Vagina (tissue), 2 donors: ENCODE data around the gene PGAM1. TPM values are rescaled to one million over a fixed set of nuclear protein-coding genes. Genes with fewer than 3 reads are reported as not detected.

ENCODE experiments used
- DNase-seq, 2 donors: peaks; one replicate each; pipeline ENCODE4 v3.0.0-alpha.2; 2017; ENCODE audit errors: extremely low spot score in 2 of 2
- H3K27ac ChIP-seq: fragments of 200-600 bp; sonication (generic); one replicate; pipeline ENCODE4 v1.5.1; 2019
- H3K27me3 ChIP-seq: fragments of 200-600 bp; sonication (generic); one replicate; pipeline ENCODE4 v1.5.1; 2019
- H3K36me3 ChIP-seq, 2 donors: fragments of 200-600 bp; sonication (generic); one replicate each; pipeline ENCODE4 v1.5.1; 2017 to 2019
- H3K4me1 ChIP-seq: fragments of 200-600 bp; sonication (generic); one replicate; pipeline ENCODE4 v1.5.1; 2019
- H3K4me3 ChIP-seq, 2 donors: fragments of 200-600 bp; sonication (generic); 1 replicate in 1 of 2; 2 replicates in 1 of 2; pipeline ENCODE4 v1.5.1; 2016 to 2019
- H3K9me3 ChIP-seq: fragments of 200-600 bp; sonication (generic); one replicate; pipeline ENCODE4 v1.5.1; 2019
- CTCF ChIP-seq, 3 experiments: fragments of 450-650 bp in 2 of 3; fragments of 200-600 bp in 1 of 3; sonication (generic) in 1 of 3; IDR thresholded peaks; one replicate each; pipeline ENCODE4 v1.5.1; 2017 to 2019; ENCODE audit warnings: antibody characterized with exemption in 3 of 3, mild to moderate bottlenecking in 2 of 3, moderate library complexity in 2 of 3
- POLR2A ChIP-seq, 2 donors: fragments of 450-650 bp; IDR thresholded peaks; one replicate each; pipeline ENCODE4 v1.6.1; 2017; ENCODE audit warnings: antibody characterized with exemption in 2 of 2, mild to moderate bottlenecking in 2 of 2, moderate library complexity in 2 of 2
- POLR2AphosphoS5 ChIP-seq, 2 donors: sonication (generic); formaldehyde crosslinking; IDR thresholded peaks; one replicate each; pipeline ENCODE4 v1.9.0; 2017; ENCODE audit warnings: antibody characterized with exemption in 2 of 2, mild to moderate bottlenecking in 2 of 2, low read depth in 1 of 2; ENCODE audit not compliant: insufficient read depth in 1 of 2
- intact Hi-C: fragments of 100-400 bp; cut with DNase I; formaldehyde crosslinking; loops from one replicate; pipeline ENCODE4 v1.15.1; 2023
- total RNA-seq: library from RNA; depleted of rRNA; stranded (reverse); fragments of >200 nt; gene quantifications from one replicate; pipeline ENCODE4 v1.2.3, GENCODE V29; 2016

The PGAM1 gene
- total RNA-seq, 1 donor from 2014 or later, result 224 TPM

GRCh38 chr10:97388152-97388551, 37.8 kb upstream of the PGAM1 start:
- TF ChIP-seq POLR2A (IDR thresholded peaks at IDR 0.05) (no peak), POLR2AphosphoS5 (IDR thresholded peaks at IDR 0.05; ENCODE audit: insufficient read depth in 1 of 2, low read depth in 1 of 2) (no peak), CTCF (IDR thresholded peaks at IDR 0.05) (no peak)
- H3K36me3 ChIP-seq, result peaks cover 0 to 35% of the 10 kb centered on the region in 2 donors
- intact Hi-C loops, result no loop called here

GRCh38 chr10:97390091-97390490, 35.9 kb upstream of the PGAM1 start:
- intact Hi-C loops, result no loop called here
- Histone ChIP-seq H3K9me3 (no peaks in the 10 kb centered on the region), H3K4me3 (no peak overlapping the region), H3K4me1 (no peaks in the 10 kb centered on the region), H3K27ac (no peak overlapping the region), H3K27me3 (no peaks in the 10 kb centered on the region), H3K36me3 (peaks cover 0 to 51% of the 10 kb centered on the region in 2 donors)
- DNase-seq, result no peak
- no peak for TF ChIP-seq POLR2AphosphoS5 (IDR thresholded peaks at IDR 0.05; ENCODE audit: insufficient read depth in 1 of 2, low read depth in 1 of 2)

More at GRCh38 chr10:97388152-97388551, 37.8 kb upstream of the PGAM1 start:
- Histone ChIP-seq H3K27me3 (no peaks in the 10 kb centered on the region), H3K27ac (no peak overlapping the region), H3K9me3 (no peaks in the 10 kb centered on the region), H3K4me1 (no peaks in the 10 kb centered on the region), H3K4me3 (no peak overlapping the region)
- DNase-seq, result no peak

- intact Hi-C loops, result no loop called here
- Histone ChIP-seq H3K36me3 (peaks cover 0 to 60% of the 10 kb centered on the region in 2 donors), H3K4me1 (no peaks in the 10 kb centered on the region), H3K4me3 (no peak overlapping the region), H3K27ac (no peak overlapping the region), H3K9me3 (no peaks in the 10 kb centered on the region), H3K27me3 (no peaks in the 10 kb centered on the region)
- no peak for DNase-seq
- TF ChIP-seq POLR2A (IDR thresholded peaks at IDR 0.05) (no peak), CTCF (IDR thresholded peaks at IDR 0.05) (no peak), POLR2AphosphoS5 (IDR thresholded peaks at IDR 0.05; ENCODE audit: insufficient read depth in 1 of 2, low read depth in 1 of 2) (no peak)
Observed at GRCh38 chr10:97393034-97393573, 32.9 kb upstream of the PGAM1 start.

- intact Hi-C loops, result no loop called here
- Histone ChIP-seq H3K36me3 (peaks cover 0 to 39% of the 10 kb centered on the region in 2 donors), H3K27ac (no peak overlapping the region), H3K4me3 (no peak overlapping the region), H3K9me3 (no peaks in the 10 kb centered on the region), H3K27me3 (no peaks in the 10 kb centered on the region), H3K4me1 (peaks cover 14% of the 10 kb centered on the region)
- TF ChIP-seq POLR2A (IDR thresholded peaks at IDR 0.05) (no peak), CTCF (IDR thresholded peaks at IDR 0.05) (no peak), POLR2AphosphoS5 (IDR thresholded peaks at IDR 0.05; ENCODE audit: insufficient read depth in 1 of 2, low read depth in 1 of 2) (no peak)
- DNase-seq, result no peak
Observed at GRCh38 chr10:97396056-97396455, 29.9 kb upstream of the PGAM1 start.

GRCh38 chr10:97399843-97400545, 26.0 kb upstream of the PGAM1 start:
- Histone ChIP-seq H3K9me3 (no peaks in the 10 kb centered on the region), H3K4me3 (peak overlapping the region; percentile 78 to 88), H3K27me3 (no peaks in the 10 kb centered on the region), H3K27ac (peak overlapping the region; percentile 8), H3K36me3 (peaks cover 0 to 17% of the 10 kb centered on the region in 2 donors), H3K4me1 (peaks cover 14% of the 10 kb centered on the region)
- TF ChIP-seq POLR2A (IDR thresholded peaks at IDR 0.05) (no peak), POLR2AphosphoS5 (IDR thresholded peaks at IDR 0.05; ENCODE audit: insufficient read depth in 1 of 2, low read depth in 1 of 2) (peak in 1 of 2 donors; percentile 27), CTCF (IDR thresholded peaks at IDR 0.05) (no peak)
- no peak for DNase-seq
- intact Hi-C loops, result no loop called here
